ENCODE data around the gene PNPLA5.

PNPLA5 gene

DNA sequence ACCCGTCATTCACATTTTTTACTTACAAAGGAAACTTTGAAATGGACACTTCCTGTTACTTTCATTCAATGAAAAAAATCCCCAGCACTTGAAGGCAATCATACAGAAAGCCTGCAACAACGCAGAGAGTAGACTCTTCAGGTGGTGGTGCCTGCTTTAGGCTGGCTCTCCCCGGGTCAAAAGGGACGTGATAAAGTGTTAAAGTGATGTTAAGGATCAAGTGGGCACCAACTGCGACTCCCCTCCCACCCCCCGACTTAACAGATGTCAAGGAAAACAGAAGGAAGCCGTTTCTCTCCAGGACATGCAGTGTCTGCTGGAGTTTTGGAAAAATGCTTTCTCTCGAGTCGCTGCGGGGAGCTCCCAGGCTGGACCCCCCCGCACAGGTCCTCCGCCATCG lies 31.4 kb upstream of the PNPLA5 start:
- H3K9me3 ChIP-seq (ENCODE audit: insufficient read depth, low read length): no peaks in the 10 kb centered on the region
- H3K27me3 ChIP-seq (ENCODE audit: low read length): no peaks in the 10 kb centered on the region
- no peak overlapping the region for H3K9ac ChIP-seq (ENCODE audit: low read length)
- no peak overlapping the region for H2AFZ ChIP-seq (ENCODE audit: low read depth, low read length, severe bottlenecking)
- no peaks in the 10 kb centered on the region for H3K36me3 ChIP-seq (ENCODE audit: low read length)
- no peaks in the 10 kb centered on the region for H3K9me2 ChIP-seq (replicated peaks; ENCODE audit: insufficient read depth, low read length)
- TF ChIP-seq EZH2phosphoT487 (conservative IDR thresholded peaks at IDR 0.05; ENCODE audit: low read length): no peak
- TF ChIP-seq, protein P1, sequence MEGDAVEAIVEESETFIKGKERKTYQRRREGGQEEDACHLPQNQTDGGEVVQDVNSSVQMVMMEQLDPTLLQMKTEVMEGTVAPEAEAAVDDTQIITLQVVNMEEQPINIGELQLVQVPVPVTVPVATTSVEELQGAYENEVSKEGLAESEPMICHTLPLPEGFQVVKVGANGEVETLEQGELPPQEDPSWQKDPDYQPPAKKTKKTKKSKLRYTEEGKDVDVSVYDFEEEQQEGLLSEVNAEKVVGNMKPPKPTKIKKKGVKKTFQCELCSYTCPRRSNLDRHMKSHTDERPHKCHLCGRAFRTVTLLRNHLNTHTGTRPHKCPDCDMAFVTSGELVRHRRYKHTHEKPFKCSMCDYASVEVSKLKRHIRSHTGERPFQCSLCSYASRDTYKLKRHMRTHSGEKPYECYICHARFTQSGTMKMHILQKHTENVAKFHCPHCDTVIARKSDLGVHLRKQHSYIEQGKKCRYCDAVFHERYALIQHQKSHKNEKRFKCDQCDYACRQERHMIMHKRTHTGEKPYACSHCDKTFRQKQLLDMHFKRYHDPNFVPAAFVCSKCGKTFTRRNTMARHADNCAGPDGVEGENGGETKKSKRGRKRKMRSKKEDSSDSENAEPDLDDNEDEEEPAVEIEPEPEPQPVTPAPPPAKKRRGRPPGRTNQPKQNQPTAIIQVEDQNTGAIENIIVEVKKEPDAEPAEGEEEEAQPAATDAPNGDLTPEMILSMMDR (IDR thresholded peaks at IDR 0.05; ENCODE audit: insufficient read depth, low read length, poor library complexity, severe bottlenecking): no peak
- H3F3A ChIP-seq (ENCODE audit: insufficient read depth): no peaks in the 10 kb centered on the region
- H3K27ac ChIP-seq (ENCODE audit: low read depth, low read length): no peak overlapping the region
- H4K20me1 ChIP-seq (ENCODE audit: low read depth, low read length): no peaks in the 10 kb centered on the region
- no peak overlapping the region for H3K4me2 ChIP-seq (ENCODE audit: low read depth, low read length, poor library complexity, severe bottlenecking)
- H3K79me2 ChIP-seq (ENCODE audit: insufficient read depth, low read length): no peaks in the 10 kb centered on the region
- H3K4me3 ChIP-seq (ENCODE audit: insufficient read depth, low read length, poor library complexity, severe bottlenecking): no peak overlapping the region

DNA sequence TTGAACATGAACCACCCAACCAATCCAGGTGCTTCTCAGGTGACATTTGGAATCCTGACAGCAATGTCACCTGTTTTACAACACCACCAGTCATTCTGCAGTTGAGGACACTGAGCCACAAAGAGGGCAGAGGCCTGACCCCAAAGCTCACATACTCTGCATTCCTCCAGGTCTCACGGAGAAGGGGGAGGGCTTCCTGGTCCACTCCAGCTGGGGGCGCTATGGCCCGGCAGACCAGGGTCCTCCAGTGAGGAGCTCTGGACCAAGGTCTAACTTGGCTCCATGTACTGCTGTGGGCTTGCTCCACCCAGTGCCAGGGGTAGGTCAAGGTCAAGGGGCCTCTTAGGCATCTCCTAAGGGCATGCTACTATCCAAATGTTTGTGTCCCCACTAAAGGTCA lies 30.3 kb upstream of the PNPLA5 start:
- H4K20me1 ChIP-seq (ENCODE audit: low read depth, low read length): no peaks in the 10 kb centered on the region
- no peaks in the 10 kb centered on the region for H3K9me3 ChIP-seq (ENCODE audit: insufficient read depth, low read length)
- no peaks in the 10 kb centered on the region for H3K36me3 ChIP-seq (ENCODE audit: low read length)
- no peak overlapping the region for H3K4me3 ChIP-seq (ENCODE audit: insufficient read depth, low read length, poor library complexity, severe bottlenecking)
- H3K9ac ChIP-seq (ENCODE audit: low read length): no peak overlapping the region
- no peak overlapping the region for H3K4me2 ChIP-seq (ENCODE audit: low read depth, low read length, poor library complexity, severe bottlenecking)
- no peak overlapping the region for H3K27ac ChIP-seq (ENCODE audit: low read depth, low read length)
- H3K79me2 ChIP-seq (ENCODE audit: insufficient read depth, low read length): no peaks in the 10 kb centered on the region
- H3K27me3 ChIP-seq (ENCODE audit: low read length): no peaks in the 10 kb centered on the region
- TF ChIP-seq EZH2phosphoT487 (conservative IDR thresholded peaks at IDR 0.05; ENCODE audit: low read length): no peak
- TF ChIP-seq, protein P1 (IDR thresholded peaks at IDR 0.05; ENCODE audit: insufficient read depth, low read length, poor library complexity, severe bottlenecking): no peak
- no peaks in the 10 kb centered on the region for H3F3A ChIP-seq (ENCODE audit: insufficient read depth)
- H2AFZ ChIP-seq (ENCODE audit: low read depth, low read length, severe bottlenecking): no peak overlapping the region
- H3K9me2 ChIP-seq (replicated peaks; ENCODE audit: insufficient read depth, low read length): no peaks in the 10 kb centered on the region

DNA sequence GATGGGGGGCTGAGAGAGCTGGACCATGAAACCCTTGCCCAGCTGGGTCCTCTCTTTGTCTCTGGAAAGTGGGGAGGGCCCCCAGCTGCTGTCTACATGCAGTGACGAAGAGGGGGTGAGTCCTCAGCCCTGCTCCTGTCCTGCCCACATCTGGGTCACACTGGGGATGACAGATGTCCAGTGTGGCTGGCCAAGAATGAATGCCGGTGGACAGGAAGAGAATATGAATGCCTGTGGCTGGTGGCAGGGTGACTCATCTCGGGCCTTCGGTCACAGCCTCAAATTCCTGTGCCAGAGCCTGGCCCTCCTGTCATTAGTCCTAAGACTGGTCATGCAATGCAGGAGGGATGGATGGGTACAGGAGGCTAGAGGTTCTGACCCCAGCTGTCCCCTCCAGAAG lies 29.6 kb upstream of the PNPLA5 start:
- H3K9me2 ChIP-seq (replicated peaks; ENCODE audit: insufficient read depth, low read length): no peaks in the 10 kb centered on the region
- TF ChIP-seq EZH2phosphoT487 (conservative IDR thresholded peaks at IDR 0.05; ENCODE audit: low read length): no peak
- TF ChIP-seq, protein P1 (IDR thresholded peaks at IDR 0.05; ENCODE audit: insufficient read depth, low read length, poor library complexity, severe bottlenecking): no peak
- no peaks in the 10 kb centered on the region for H3K79me2 ChIP-seq (ENCODE audit: insufficient read depth, low read length)
- H3K9me3 ChIP-seq (ENCODE audit: insufficient read depth, low read length): no peaks in the 10 kb centered on the region
- H3F3A ChIP-seq (ENCODE audit: insufficient read depth): no peaks in the 10 kb centered on the region
- H3K27ac ChIP-seq (ENCODE audit: low read depth, low read length): no peak overlapping the region
- no peaks in the 10 kb centered on the region for H3K27me3 ChIP-seq (ENCODE audit: low read length)
- H3K9ac ChIP-seq (ENCODE audit: low read length): no peak overlapping the region
- no peak overlapping the region for H3K4me3 ChIP-seq (ENCODE audit: insufficient read depth, low read length, poor library complexity, severe bottlenecking)
- no peaks in the 10 kb centered on the region for H4K20me1 ChIP-seq (ENCODE audit: low read depth, low read length)
- H3K36me3 ChIP-seq (ENCODE audit: low read length): no peaks in the 10 kb centered on the region
- no peak overlapping the region for H3K4me2 ChIP-seq (ENCODE audit: low read depth, low read length, poor library complexity, severe bottlenecking)
- H2AFZ ChIP-seq (ENCODE audit: low read depth, low read length, severe bottlenecking): no peak overlapping the region
